ENCODE measurements around the gene ODAD2. TPM values are rescaled to one million over a fixed set of nuclear protein-coding genes. Genes with fewer than 3 reads are reported as not detected.

Gene ODAD2
- polyA plus RNA-seq, 1 donor from 2014 or later: not detected

- Histone ChIP-seq H3K36me3 (ENCODE audit: insufficient read depth, low read length) (no peaks in the 10 kb centered on the region), H3K79me2 (replicated peaks; ENCODE audit: insufficient read depth, low read length) (no peaks in the 10 kb centered on the region), H4K20me1 (ENCODE audit: insufficient read depth) (no peaks in the 10 kb centered on the region), H3K9ac (ENCODE audit: low read length) (no peak overlapping the region), H2AFZ (ENCODE audit: low read depth, low read length) (no peak overlapping the region), H3K27ac (ENCODE audit: low read length) (no peak overlapping the region), H3K4me2 (ENCODE audit: low read length) (no peak overlapping the region), H3K4me3 (ENCODE audit: low read length) (no peak overlapping the region), H3K9me2 (ENCODE audit: insufficient read depth, low read length) (no peaks in the 10 kb centered on the region), H3K9me3 (ENCODE audit: low read length) (no peaks in the 10 kb centered on the region), H3F3A (ENCODE audit: insufficient read depth, low read length, poor library complexity, severe bottlenecking) (no peaks in the 10 kb centered on the region), H3K27me3 (ENCODE audit: insufficient read depth, low read depth, low read length) (no peaks in the 10 kb centered on the region)
- TF ChIP-seq CTCF (IDR thresholded peaks at IDR 0.05; ENCODE audit: poor library complexity, severe bottlenecking) (no peak), REST (IDR thresholded peaks at IDR 0.05; ENCODE audit: borderline replicate concordance) (no peak), MXI1 (conservative IDR thresholded peaks at IDR 0.05; ENCODE audit: poor library complexity, severe bottlenecking) (no peak), SMC3 (conservative IDR thresholded peaks at IDR 0.05; ENCODE audit: poor library complexity) (no peak), POLR2AphosphoS5 (IDR thresholded peaks at IDR 0.05) (no peak), RAD21 (conservative IDR thresholded peaks at IDR 0.05) (no peak), EP300 (conservative IDR thresholded peaks at IDR 0.05; ENCODE audit: poor library complexity, severe bottlenecking) (no peak), TAF1 (IDR thresholded peaks at IDR 0.05; ENCODE audit: low read depth) (no peak)
Observed at GRCh38 chr10:27819781-27820531, 178.9 kb downstream of the ODAD2 start.

- no peaks in the 10 kb centered on the region for H3K79me2 ChIP-seq (replicated peaks; ENCODE audit: insufficient read depth, low read length)
- H3K27ac ChIP-seq (ENCODE audit: low read length): no peak overlapping the region
- H3K27me3 ChIP-seq (ENCODE audit: insufficient read depth, low read depth, low read length): no peaks in the 10 kb centered on the region
- no peaks in the 10 kb centered on the region for H3F3A ChIP-seq (ENCODE audit: insufficient read depth, low read length, poor library complexity, severe bottlenecking)
- no peaks in the 10 kb centered on the region for H4K20me1 ChIP-seq (ENCODE audit: insufficient read depth)
- H3K9ac ChIP-seq (ENCODE audit: low read length): no peak overlapping the region
- no peaks in the 10 kb centered on the region for H3K9me3 ChIP-seq (ENCODE audit: low read length)
- H2AFZ ChIP-seq (ENCODE audit: low read depth, low read length): no peak overlapping the region
- no peak overlapping the region for H3K4me2 ChIP-seq (ENCODE audit: low read length)
- H3K9me2 ChIP-seq (ENCODE audit: insufficient read depth, low read length): no peaks in the 10 kb centered on the region
- TF ChIP-seq EP300 (conservative IDR thresholded peaks at IDR 0.05; ENCODE audit: poor library complexity, severe bottlenecking) (no peak), SMC3 (conservative IDR thresholded peaks at IDR 0.05; ENCODE audit: poor library complexity) (no peak), MXI1 (conservative IDR thresholded peaks at IDR 0.05; ENCODE audit: poor library complexity, severe bottlenecking) (no peak), REST (IDR thresholded peaks at IDR 0.05; ENCODE audit: borderline replicate concordance) (no peak), EZH2 (IDR thresholded peaks at IDR 0.05; ENCODE audit: borderline replicate concordance, insufficient read depth, low read length, poor library complexity, severe bottlenecking) (no peak), POLR2AphosphoS5 (IDR thresholded peaks at IDR 0.05) (no peak), TAF1 (IDR thresholded peaks at IDR 0.05; ENCODE audit: low read depth) (no peak), CTCF (IDR thresholded peaks at IDR 0.05; ENCODE audit: poor library complexity, severe bottlenecking) (no peak), RAD21 (conservative IDR thresholded peaks at IDR 0.05) (no peak)
- no peak overlapping the region for H3K4me3 ChIP-seq (ENCODE audit: low read length)
- H3K36me3 ChIP-seq (ENCODE audit: insufficient read depth, low read length): no peaks in the 10 kb centered on the region
Observed at GRCh38 chr10:27816320-27816719, 182.6 kb downstream of the ODAD2 start.
